Effector memory CD8-positive, alpha-beta T cell (primary cell): Measurements from ENCODE around the gene CD209.

Source experiments
- ATAC-seq: fragments of 150-1000 bp; cut with Tn5 transposase; replicated peaks from 2 replicates; pipeline ENCODE4 v1.10.0; 2021; ENCODE audit warnings: mild to moderate bottlenecking, moderate library complexity
- DNase-seq, 3 experiments: peaks; one replicate each; pipeline ENCODE4 v3.0.0; 2021
- H3K27ac Mint-ChIP-seq, 2 donors: one replicate each; pipeline ENCODE4 v1.8.0; 2022; ENCODE audit warnings: mild to moderate bottlenecking in 2 of 2, mixed read lengths in 2 of 2, moderate library complexity in 2 of 2
- H3K27me3 Mint-ChIP-seq, 2 donors: one replicate each; pipeline ENCODE4 v1.8.0; 2022; ENCODE audit warnings: mixed read lengths in 2 of 2
- H3K36me3 Mint-ChIP-seq: one replicate; pipeline ENCODE4 v1.8.0; 2022; ENCODE audit warnings: mild to moderate bottlenecking, moderate library complexity, mixed read lengths; ENCODE audit not compliant: insufficient read depth
- H3K4me1 Mint-ChIP-seq, 2 donors: one replicate each; pipeline ENCODE4 v1.8.0; 2022; ENCODE audit warnings: low read depth in 2 of 2, mixed read lengths in 2 of 2
- H3K4me3 Mint-ChIP-seq, 2 donors: one replicate each; pipeline ENCODE4 v1.8.0; 2022; ENCODE audit warnings: mild to moderate bottlenecking in 2 of 2, mixed read lengths in 2 of 2, moderate library complexity in 2 of 2
- H3K9me3 Mint-ChIP-seq, 2 donors: one replicate each; pipeline ENCODE4 v1.8.0; 2022; ENCODE audit warnings: mixed read lengths in 2 of 2

CD209 gene

GRCh38 chr19:7690779-7691258 lies 56.5 kb downstream of the CD209 start:
- Mint-ChIP-seq H3K4me3 (no peak overlapping the region), H3K4me1 (no peaks in the 10 kb centered on the region), H3K9me3 (no peaks in the 10 kb centered on the region), H3K36me3 (peaks cover 15% of the 10 kb centered on the region), H3K27ac (no peak overlapping the region), H3K27me3 (no peaks in the 10 kb centered on the region)
- DNase-seq (peak; percentile 32 to 41 (median 35)), ATAC-seq (peak; percentile 23)
